GM10248 (cell line): ENCODE data around the gene ST6GALNAC3.

Experiments used
- CTCF ChIA-PET: fragments of 300-600 bp; sonication (Branson Sonifier 250); formaldehyde crosslinking; extraction: SDS; loops from one replicate; lab custom pipeline; 2021; ENCODE audit warnings: antibody characterized with exemption; lab: Yijun Ruan, JAX
- POLR2A ChIA-PET: fragments of 350-650 bp; sonication (Branson Sonifier 250); formaldehyde crosslinking; extraction: SDS; loops from one replicate; lab custom pipeline; 2020; ENCODE audit warnings: antibody characterized with exemption; lab: Yijun Ruan, JAX
- DNase-seq: peaks from one replicate; pipeline ENCODE4 v3.0.0; 2012; ENCODE audit errors: extremely low spot score
- TF ChIP-seq, protein P1 (sequence below): IDR thresholded peaks from 2 replicates; pipeline ENCODE4 v1.5.1; 2012; ENCODE audit warnings: mild to moderate bottlenecking, low read depth; ENCODE audit errors: extremely low read depth, missing control alignments, control extremely low read depth

Gene ST6GALNAC3

GRCh38 chr1:76133977-76134376 is 59.4 kb downstream of the ST6GALNAC3 start:
- ChIA-PET CTCF (interaction anchor here (1.1 to 2.7 kb wide), 5 partner anchors 11 to 21 kb away, joined by 3 to 9 read pairs (median 5); no protein-coding TSS in a partner anchor), POLR2A (no interaction called here)
- DNase-seq, result no peak
- TF ChIP-seq, protein P1, sequence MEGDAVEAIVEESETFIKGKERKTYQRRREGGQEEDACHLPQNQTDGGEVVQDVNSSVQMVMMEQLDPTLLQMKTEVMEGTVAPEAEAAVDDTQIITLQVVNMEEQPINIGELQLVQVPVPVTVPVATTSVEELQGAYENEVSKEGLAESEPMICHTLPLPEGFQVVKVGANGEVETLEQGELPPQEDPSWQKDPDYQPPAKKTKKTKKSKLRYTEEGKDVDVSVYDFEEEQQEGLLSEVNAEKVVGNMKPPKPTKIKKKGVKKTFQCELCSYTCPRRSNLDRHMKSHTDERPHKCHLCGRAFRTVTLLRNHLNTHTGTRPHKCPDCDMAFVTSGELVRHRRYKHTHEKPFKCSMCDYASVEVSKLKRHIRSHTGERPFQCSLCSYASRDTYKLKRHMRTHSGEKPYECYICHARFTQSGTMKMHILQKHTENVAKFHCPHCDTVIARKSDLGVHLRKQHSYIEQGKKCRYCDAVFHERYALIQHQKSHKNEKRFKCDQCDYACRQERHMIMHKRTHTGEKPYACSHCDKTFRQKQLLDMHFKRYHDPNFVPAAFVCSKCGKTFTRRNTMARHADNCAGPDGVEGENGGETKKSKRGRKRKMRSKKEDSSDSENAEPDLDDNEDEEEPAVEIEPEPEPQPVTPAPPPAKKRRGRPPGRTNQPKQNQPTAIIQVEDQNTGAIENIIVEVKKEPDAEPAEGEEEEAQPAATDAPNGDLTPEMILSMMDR, result no peak

DNA sequence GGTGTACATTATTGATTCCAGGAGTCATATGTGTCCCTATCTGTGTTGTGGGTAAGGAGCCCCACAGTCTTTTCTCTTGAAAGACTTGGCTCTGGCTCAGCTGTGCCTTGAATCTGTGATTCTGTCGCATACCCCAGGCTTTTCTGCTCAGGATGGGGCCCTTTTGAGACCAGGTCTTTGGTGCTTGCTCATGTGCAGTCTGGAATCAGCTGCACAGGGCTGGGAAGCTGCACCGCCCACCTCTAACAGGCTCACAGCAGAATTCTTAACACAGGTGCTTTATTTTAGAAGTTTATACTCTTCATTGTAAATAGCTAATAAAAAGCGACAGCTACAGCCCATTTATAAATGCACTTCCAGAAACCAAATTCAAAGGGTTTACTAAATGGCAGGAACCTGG is 61.3 kb downstream of the ST6GALNAC3 start:
- ChIA-PET CTCF (interaction anchor here (1.2 to 1.5 kb wide), 3 partner anchors 14 to 19 kb away, joined by 3 to 4 read pairs (median 3); no protein-coding TSS in a partner anchor), POLR2A (no interaction called here)
- no peak for DNase-seq

DNA sequence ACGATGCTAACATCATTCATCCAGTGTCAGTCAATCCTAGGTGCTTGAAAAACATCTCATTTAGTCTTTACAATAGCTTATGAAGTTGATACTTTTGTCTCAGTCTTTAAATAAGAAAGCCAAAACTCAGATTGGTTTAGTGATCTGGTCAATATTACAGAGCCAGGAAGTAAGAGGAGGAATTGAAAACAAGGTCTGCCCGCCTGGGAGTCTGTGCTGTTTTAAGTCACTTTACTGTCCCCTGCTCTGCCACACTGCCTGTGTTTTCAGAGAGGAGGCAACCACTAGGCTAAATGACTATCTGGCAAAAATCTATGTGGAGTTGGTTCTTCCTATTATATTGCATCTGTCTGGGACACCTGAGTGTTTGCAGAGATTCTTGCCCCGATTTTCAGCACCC is 62.3 kb downstream of the ST6GALNAC3 start:
- POLR2A ChIA-PET, result no interaction called here
- CTCF ChIA-PET, result interaction anchor here (1.2 to 4.4 kb wide), 2 partner anchors 16 to 18 kb away, joined by 3 to 22 read pairs; no protein-coding TSS in a partner anchor
- TF ChIP-seq, protein P1, result no peak
- DNase-seq, result no peak

More for the DNA sequence above, 61.3 kb downstream of the ST6GALNAC3 start:
- TF ChIP-seq, protein P1, result no peak

GRCh38 chr1:76137746-76138145 is 63.2 kb downstream of the ST6GALNAC3 start:
- ChIA-PET POLR2A (no interaction called here), CTCF (interaction anchor here (4.4 kb wide), 1 partner anchor 16 kb away, joined by 22 read pairs; no protein-coding TSS in a partner anchor)
- no peak for DNase-seq
- TF ChIP-seq, protein P1, result no peak

- POLR2A ChIA-PET, result no interaction called here
- TF ChIP-seq, protein P1, result no peak
- CTCF ChIA-PET, result interaction anchor here (4.4 kb wide), 1 partner anchor 15 kb away, joined by 22 read pairs; no protein-coding TSS in a partner anchor
- DNase-seq, result no peak
Observed at GRCh38 chr1:76138217-76138616, 63.7 kb downstream of the ST6GALNAC3 start.

DNA sequence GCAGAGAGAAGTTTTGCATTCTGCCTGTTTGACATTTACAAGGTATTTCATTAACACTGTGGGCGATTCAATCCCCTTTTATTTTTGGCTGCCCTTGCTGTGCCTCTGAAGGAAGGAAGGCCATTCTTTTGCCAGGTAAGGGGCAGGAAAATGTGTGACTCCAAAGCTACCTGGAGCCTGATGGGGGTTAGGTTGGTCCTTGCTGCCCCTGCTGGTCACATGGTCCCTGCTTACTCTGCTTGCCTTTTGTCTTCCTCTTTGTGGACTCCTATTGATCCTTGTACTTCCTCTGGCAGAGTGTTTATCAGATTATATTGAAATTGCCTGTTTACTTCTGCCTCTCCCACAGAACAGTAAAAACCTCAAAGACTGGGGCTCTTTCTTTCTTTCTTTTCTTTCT is 65.7 kb downstream of the ST6GALNAC3 start:
- ChIA-PET CTCF (interaction anchor here (4.4 kb wide), 1 partner anchor 13 kb away, joined by 22 read pairs; no protein-coding TSS in a partner anchor), POLR2A (no interaction called here)
- no peak for DNase-seq
- TF ChIP-seq, protein P1, result no peak
